GM12865 (cell line): Measurements from ENCODE around the gene PIK3IP1.
"Not testable (repeated sequence)": the region's sequence is repeated elsewhere in the genome, so short reads cannot be mapped to it uniquely, and the experiment has no call there.

Source experiments
- DNase-seq: peaks from one replicate; pipeline ENCODE4 v3.0.0; 2010; ENCODE audit warnings: low read depth
- H3K4me3 ChIP-seq: 2 replicates; pipeline ENCODE4 v1.5.1; 2011; ENCODE audit warnings: mild to moderate bottlenecking, low read depth, low read length, control low read depth
- CTCF ChIP-seq: IDR thresholded peaks from 2 replicates; pipeline ENCODE4 v1.5.1; 2011; ENCODE audit warnings: low read length, control low read depth, low read depth, inconsistent platforms; ENCODE audit not compliant: insufficient read depth; ENCODE audit errors: missing control alignments

The PIK3IP1 gene

DNA sequence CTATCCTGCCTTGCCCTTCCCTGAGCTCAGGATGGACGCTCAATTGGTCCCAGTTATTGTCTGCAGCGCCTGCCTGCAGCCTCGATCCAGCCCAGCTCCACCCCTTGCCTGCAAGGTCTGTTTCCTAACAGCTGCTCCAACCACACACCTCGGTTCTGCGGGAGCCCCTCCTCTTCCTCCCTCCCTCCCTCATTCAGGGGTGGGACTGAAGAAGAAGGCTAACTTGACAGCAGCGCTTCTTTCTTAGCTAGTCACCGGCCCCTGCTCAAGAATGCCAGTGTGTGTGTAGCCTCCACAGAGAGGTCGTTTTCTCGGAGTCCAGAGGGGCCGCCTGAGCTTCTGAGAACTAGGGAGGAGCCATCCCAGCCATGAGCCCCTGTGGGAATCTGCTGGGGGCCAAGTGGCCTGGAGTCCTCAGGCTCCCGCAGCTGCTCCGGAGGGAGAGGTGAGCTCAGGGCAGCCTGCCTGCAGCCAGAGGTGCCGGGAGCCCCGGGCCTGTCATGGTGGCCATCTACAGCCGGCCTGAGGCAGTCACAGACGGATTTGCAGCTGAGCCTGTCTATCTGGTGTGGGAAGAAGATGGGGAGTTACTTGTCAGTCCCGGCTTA, 44.0 kb downstream of the PIK3IP1 start:
- no peak overlapping the region for H3K4me3 ChIP-seq
- DNase-seq, result no peak
- no peak for TF ChIP-seq CTCF

GRCh38 chr22:31247726-31248125, 44.6 kb downstream of the PIK3IP1 start:
- no peak for DNase-seq
- no peak overlapping the region for H3K4me3 ChIP-seq
- TF ChIP-seq CTCF, result no peak

GRCh38 chr22:31246687-31247086, 45.6 kb downstream of the PIK3IP1 start:
- no peak for DNase-seq
- no peak for TF ChIP-seq CTCF
- H3K4me3 ChIP-seq, result no peak overlapping the region

- DNase-seq, H3K4me3 ChIP-seq: not testable (repeated sequence)
Measured at GRCh38 chr22:31245998-31246397, 46.3 kb downstream of the PIK3IP1 start.

DNA sequence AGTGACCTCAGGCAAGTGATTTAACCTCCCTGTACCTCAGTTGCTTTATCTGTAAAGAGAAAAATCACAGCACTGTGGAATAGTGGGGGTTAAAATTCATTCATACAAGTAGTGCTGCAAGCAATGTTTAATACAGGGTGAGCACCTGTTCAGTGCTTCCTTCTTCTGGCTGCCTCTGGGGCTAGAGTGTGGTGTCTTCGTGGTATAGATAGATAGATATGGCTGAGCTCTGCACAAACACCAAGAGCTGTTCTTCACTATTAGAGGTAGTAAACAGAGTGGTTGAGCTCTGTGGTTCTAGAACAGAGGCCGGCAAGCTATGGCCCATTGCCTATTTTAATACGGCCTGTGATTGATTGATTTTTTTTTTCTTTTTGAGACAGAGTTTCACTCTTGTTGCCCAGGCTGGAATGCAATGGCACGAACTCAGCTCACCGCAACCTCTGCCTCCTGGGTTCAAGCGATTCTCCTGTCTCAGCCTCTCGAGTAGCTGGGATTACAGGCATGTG, 47.3 kb downstream of the PIK3IP1 start:
- H3K4me3 ChIP-seq, result no peak overlapping the region
- TF ChIP-seq CTCF, result no peak
- DNase-seq, result no peak

GRCh38 chr22:31244046-31244942, 48.0 kb downstream of the PIK3IP1 start:
- no peak overlapping the region for H3K4me3 ChIP-seq
- TF ChIP-seq CTCF, result no peak
- no peak for DNase-seq

- TF ChIP-seq CTCF, result no peak
- no peak overlapping the region for H3K4me3 ChIP-seq
Measured at GRCh38 chr22:31243339-31244045, 48.8 kb downstream of the PIK3IP1 start.

More at GRCh38 chr22:31243339-31244045, 48.8 kb downstream of the PIK3IP1 start:
- no peak for DNase-seq
